Measurements from ENCODE around the gene CLEC2L. TPM values are rescaled to one million over a fixed set of nuclear protein-coding genes. Genes with fewer than 3 reads are reported as not detected.

CLEC2L gene
- total and polyA plus RNA-seq, 2 of the 8 experiments (the other 6 are each of a cell fraction or from before 2014, with no cell fraction given) = 0.20 to 1.9 TPM

DNA sequence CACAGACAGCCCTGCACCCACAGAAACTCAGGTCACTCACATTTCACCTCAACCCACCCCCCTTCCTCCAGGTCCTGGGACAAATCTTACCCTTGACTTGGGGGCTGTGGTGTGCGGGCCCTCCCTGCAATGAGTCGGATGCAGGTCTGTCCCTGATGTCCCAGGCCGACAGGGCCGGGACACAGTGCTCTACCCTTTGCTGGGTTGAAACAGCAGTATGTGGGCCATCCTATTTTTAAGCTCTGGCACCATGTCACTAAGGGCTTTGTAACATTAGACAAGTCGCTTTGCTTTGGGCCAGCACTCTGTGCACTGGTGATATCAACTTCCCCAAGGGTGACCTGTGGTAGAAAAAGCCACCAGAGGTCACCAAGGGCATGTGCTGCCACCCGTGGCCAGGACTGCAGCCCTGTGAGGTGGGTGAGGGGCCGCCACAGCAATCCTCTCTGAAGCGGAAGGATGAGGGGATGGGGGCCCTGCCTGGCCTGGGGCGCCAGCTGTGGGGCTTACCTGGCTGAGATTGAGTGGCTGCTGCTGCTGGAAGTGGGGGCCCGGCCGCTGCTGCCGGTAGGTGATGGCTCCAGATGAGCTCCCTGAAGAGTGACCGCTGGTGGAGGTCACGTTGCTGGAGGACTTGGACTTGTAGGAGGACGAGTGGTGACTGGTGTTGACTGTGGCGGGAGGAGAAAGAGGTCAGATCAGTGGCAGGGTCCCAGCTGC lies 51.3 kb downstream of the CLEC2L start:
- ChIA-PET CTCF (ENCODE audit: partially characterized antibody) (interaction anchor here (1.1 kb wide), 1 partner anchor 71 kb away, joined by 5 read pairs; no protein-coding TSS in a partner anchor), POLR2A (ENCODE audit: partially characterized antibody) (no interaction called here)
- no peaks in the 10 kb centered on the region for H3K79me1 ChIP-seq (ENCODE audit: low read depth, low read length)
- no peaks in the 10 kb centered on the region; a peak in 1 of 8 replicates for H3K36me3 ChIP-seq (ENCODE audit: control insufficient read depth in 2 of 4, insufficient read depth in 4 of 4, low read length in 3 of 4)
- FAIRE-seq (no peak), DNase-seq (ENCODE audit: low read depth in 1 of 2, low spot score in 2 of 2) (no peak)
- H3K9me3 ChIP-seq (ENCODE audit: insufficient read depth in 2 of 2, low read depth in 1 of 2, low read length in 1 of 2) = no peaks in the 10 kb centered on the region
- H3K27ac ChIP-seq (ENCODE audit: low read depth, low read length) = no peak overlapping the region
- no peak overlapping the region for H3K14ac ChIP-seq (ENCODE audit: insufficient read length)
- no peak overlapping the region for H3K9ac ChIP-seq (replicated peaks in 1 of 4; ENCODE audit: extremely low read depth in 1 of 4, low read depth in 3 of 4, low read length in 3 of 4)
- no peak overlapping the region for H2AFZ ChIP-seq (ENCODE audit: low read length)
- H3K18ac ChIP-seq (ENCODE audit: extremely low read depth, low read length) = no peak overlapping the region
- H3K79me2 ChIP-seq (ENCODE audit: control insufficient read depth in 1 of 2, insufficient read depth in 2 of 2, low read length in 2 of 2) = no peaks in the 10 kb centered on the region
- H3K56ac ChIP-seq (replicated peaks; ENCODE audit: insufficient read length, low read depth, low read length) = no peak overlapping the region
- peaks cover 0 to under 1% of the 10 kb centered on the region in 2 experiments for H4K20me1 ChIP-seq (replicated peaks in 1 of 2; ENCODE audit: control insufficient read depth in 1 of 2, insufficient read depth in 2 of 2, low read length in 2 of 2)
- no peak overlapping the region for H3K4me2 ChIP-seq (ENCODE audit: insufficient read depth in 1 of 2, low read depth in 2 of 2, low read length in 2 of 2)
- H3K27me3 ChIP-seq (replicated peaks in 1 of 4; ENCODE audit: control insufficient read depth in 3 of 4, extremely low read depth in 1 of 4, insufficient read depth in 3 of 4, low read length in 3 of 4) = no peaks in the 10 kb centered on the region
- no peak overlapping the region for H3K4ac ChIP-seq (replicated peaks; ENCODE audit: insufficient read length, low read depth, low read length)
- H2BK12ac ChIP-seq (ENCODE audit: low read depth, low read length) = no peak overlapping the region
- no peak overlapping the region for H3K4me3 ChIP-seq (ENCODE audit: extremely low read depth in 1 of 4, insufficient read depth in 2 of 4, low read depth in 3 of 4, low read length in 4 of 4)
- H2BK20ac ChIP-seq (ENCODE audit: low read length) = no peak overlapping the region
- no peak overlapping the region for H2BK120ac ChIP-seq (replicated peaks; ENCODE audit: low read depth, low read length)
- H4K91ac ChIP-seq (replicated peaks; ENCODE audit: insufficient read length, low read length) = no peak overlapping the region
- H4K8ac ChIP-seq (ENCODE audit: extremely low read depth, insufficient read depth, low read length) = no peak overlapping the region
- H2AK5ac ChIP-seq (ENCODE audit: low read depth, low read length) = no peak overlapping the region
- no peaks in the 10 kb centered on the region for H3K23me2 ChIP-seq (ENCODE audit: low read depth, low read length)
- WGBS, 2 experiments (ENCODE audit: extremely low coverage in 1 of 2, insufficient coverage in 1 of 2, insufficient read length in 1 of 2, insufficient replicate concordance in 2 of 2, low coverage in 1 of 2, low lambda C conversion rate in 2 of 2, missing lambda C conversion rate in 1 of 2) = 88% methylated on average over 16 of the region's 16 CpGs; no CpG with 5 or more reads in 1 of the 2 experiments
- no peak overlapping the region for H2BK15ac ChIP-seq (ENCODE audit: low read length)
- no peak overlapping the region for H3K23ac ChIP-seq (ENCODE audit: insufficient read length)
- peaks cover 0 to 5% (median 0%) of the 10 kb centered on the region in 4 experiments; a peak in 1 of 7 replicates for H3K4me1 ChIP-seq (replicated peaks in 1 of 4; ENCODE audit: control insufficient read depth in 3 of 4, insufficient read depth in 4 of 4, low read length in 3 of 4)
- no peak overlapping the region for H4K5ac ChIP-seq (ENCODE audit: insufficient read length, low read depth, low read length)
- no peak overlapping the region for H2BK5ac ChIP-seq (ENCODE audit: low read depth, low read length)
- no peak for TF ChIP-seq CBX8 (IDR thresholded peaks at IDR 0.05; ENCODE audit: borderline replicate concordance, low read depth, low read length)
- TF ChIP-seq NRF1 (IDR thresholded peaks at IDR 0.05; ENCODE audit: low read depth, low read length) = no peak
- TF ChIP-seq JUN (IDR thresholded peaks at IDR 0.05; ENCODE audit: low read depth, low read length) = no peak
- TF ChIP-seq TBP (IDR thresholded peaks at IDR 0.05; ENCODE audit: low read depth, low read length) = no peak
- TF ChIP-seq SP1 (IDR thresholded peaks at IDR 0.05; ENCODE audit: low read depth, low read length) = no peak
- no peak for TF ChIP-seq TEAD4 (IDR thresholded peaks at IDR 0.05; ENCODE audit: low read depth, low read length)
- TF ChIP-seq TCF12 (IDR thresholded peaks at IDR 0.05; ENCODE audit: low read depth, low read length) = no peak
- no peak for TF ChIP-seq SUZ12 (IDR thresholded peaks at IDR 0.05; ENCODE audit: low read length)
- TF ChIP-seq RAD21 (IDR thresholded peaks at IDR 0.05 in 1 of 2, conservative IDR thresholded peaks at IDR 0.05 in 1 of 2; ENCODE audit: low read depth in 2 of 2, low read length in 2 of 2) = no peak

All from H1 (cell line).